ENCODE data around the gene GRHL1. TPM values are rescaled to one million over a fixed set of nuclear protein-coding genes. Genes with fewer than 3 reads are reported as not detected.

Gene GRHL1
- total RNA-seq, 2 experiments from 2014 or later: 0.28 to 0.38 TPM

- CTCF ChIA-PET: interaction anchor here (1.5 to 4.7 kb wide), 2 partner anchors 11 to 54 kb away, joined by 6 to 22 read pairs; no protein-coding TSS in a partner anchor
- POLR2A ChIA-PET: no interaction called here
- no peaks in the 10 kb centered on the region for H3K27me3 ChIP-seq (ENCODE audit: control insufficient read depth in 1 of 2, insufficient read depth in 2 of 2, low read length in 2 of 2)
These were observed 86.6 kb downstream of the GRHL1 start for GRCh38 chr2:10038123-10038522.

DNA sequence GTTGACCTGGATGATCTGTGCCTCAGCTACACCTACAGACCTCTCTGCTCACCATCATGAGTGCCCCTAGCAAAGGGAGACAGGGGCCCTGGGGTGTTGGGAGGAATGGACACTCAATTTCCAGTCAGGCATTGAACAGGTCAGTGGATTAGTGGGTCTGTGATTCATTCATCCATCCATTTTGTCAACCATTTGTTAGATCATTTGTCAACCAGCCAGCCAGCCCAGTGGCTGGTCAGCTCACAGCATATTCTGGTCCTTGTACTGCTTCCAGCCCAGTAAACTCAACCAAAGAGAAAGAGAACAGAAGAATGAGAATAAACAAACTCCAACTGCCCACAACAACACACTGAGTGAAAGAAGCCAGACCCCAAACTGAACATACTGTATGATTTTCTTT is 87.2 kb downstream of the GRHL1 start:
- peaks cover 27% of the 10 kb centered on the region for H3K4me1 ChIP-seq (ENCODE audit: insufficient read depth, low read length)
- CTCF ChIA-PET: interaction anchor here (1.5 to 4.7 kb wide), 2 partner anchors 10 to 55 kb away, joined by 6 to 22 read pairs; no protein-coding TSS in a partner anchor
- Mint-ChIP-seq H3K4me1 (ENCODE audit: low read depth) (peaks cover 8% of the 10 kb centered on the region), H3K27me3 (no peaks in the 10 kb centered on the region), H3K9me3 (no peaks in the 10 kb centered on the region), H3K4me3 (no peak overlapping the region), H3K27ac (no peak overlapping the region), H3K36me3 (ENCODE audit: low read depth) (no peaks in the 10 kb centered on the region)
- no peaks in the 10 kb centered on the region for H3K36me3 ChIP-seq (ENCODE audit: insufficient read depth, low read length)
- POLR2A ChIA-PET: no interaction called here
- no peaks in the 10 kb centered on the region for H3K27me3 ChIP-seq (ENCODE audit: control insufficient read depth in 1 of 2, insufficient read depth in 2 of 2, low read length in 2 of 2)
- DNase-seq (no peak), ATAC-seq (ENCODE audit: poor library complexity) (no peak)
- H3K4me3 ChIP-seq (ENCODE audit: low read length): no peak overlapping the region
- TF ChIP-seq CTCF (IDR thresholded peaks at IDR 0.05): no peak
- no peak overlapping the region for H3K27ac ChIP-seq (ENCODE audit: low read depth in 1 of 2, low read length in 2 of 2)
- intact Hi-C loops (cut with DNase I, micrococcal nuclease): no loop called here
- H3K9me3 ChIP-seq (ENCODE audit: control insufficient read depth in 1 of 2, insufficient read depth in 1 of 2, low read length in 2 of 2): no peaks in the 10 kb centered on the region

More at GRCh38 chr2:10038123-10038522, 86.6 kb downstream of the GRHL1 start:
- ATAC-seq (ENCODE audit: poor library complexity) (no peak), DNase-seq (no peak)
- no peak overlapping the region for H3K4me3 ChIP-seq (ENCODE audit: low read length)
- Mint-ChIP-seq H3K27me3 (no peaks in the 10 kb centered on the region), H3K27ac (no peak overlapping the region), H3K9me3 (no peaks in the 10 kb centered on the region), H3K4me3 (no peak overlapping the region), H3K36me3 (ENCODE audit: low read depth) (no peaks in the 10 kb centered on the region), H3K4me1 (ENCODE audit: low read depth) (peaks cover 8% of the 10 kb centered on the region)
- no peak for TF ChIP-seq CTCF (IDR thresholded peaks at IDR 0.05)
- no peaks in the 10 kb centered on the region for H3K36me3 ChIP-seq (ENCODE audit: insufficient read depth, low read length)
- H3K9me3 ChIP-seq (ENCODE audit: control insufficient read depth in 1 of 2, insufficient read depth in 1 of 2, low read length in 2 of 2): no peaks in the 10 kb centered on the region
- intact Hi-C loops (cut with DNase I, micrococcal nuclease): no loop called here
- H3K27ac ChIP-seq (ENCODE audit: low read depth in 1 of 2, low read length in 2 of 2): no peak overlapping the region
- H3K4me1 ChIP-seq (ENCODE audit: insufficient read depth, low read length): peaks cover 31% of the 10 kb centered on the region

DNA sequence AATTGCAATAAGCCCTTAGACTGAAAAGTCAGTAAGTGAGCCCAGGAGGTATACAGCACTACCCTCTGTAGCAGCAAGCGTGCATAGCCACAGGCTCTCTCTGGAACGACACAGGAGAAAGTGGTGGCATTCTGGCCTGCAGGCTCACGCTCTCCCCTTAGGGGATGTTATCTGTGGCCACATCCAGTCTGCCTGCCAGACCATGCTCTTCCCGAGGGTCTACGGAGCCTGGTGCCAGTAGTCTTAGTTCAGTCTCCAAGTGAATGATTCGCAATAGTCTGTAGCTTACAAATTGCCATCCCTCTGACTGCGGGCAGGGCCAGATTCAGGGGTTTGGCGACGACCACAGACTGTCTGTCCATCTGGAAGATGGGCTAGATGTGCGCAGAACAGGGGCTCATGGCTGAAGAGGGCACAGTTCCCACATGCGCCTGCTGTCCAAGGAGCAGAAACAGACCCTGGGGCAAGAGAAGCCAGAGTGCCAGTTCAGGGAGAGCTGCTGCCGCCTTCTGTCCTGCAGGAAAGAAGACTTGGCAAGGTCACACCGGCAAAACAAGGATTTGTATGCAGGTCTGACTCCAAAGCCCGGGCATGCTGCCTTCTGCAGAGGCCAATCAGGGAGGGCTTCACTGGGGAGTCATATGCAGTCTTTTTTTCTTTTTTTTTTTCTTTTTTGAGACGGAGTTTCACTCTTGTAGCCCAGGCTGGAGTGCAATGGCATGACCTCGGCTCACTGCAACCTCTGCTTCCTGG is 88.3 kb downstream of the GRHL1 start:
- Histone ChIP-seq H3K27ac (ENCODE audit: low read depth in 1 of 2, low read length in 2 of 2) (no peak overlapping the region), H3K9me3 (ENCODE audit: control insufficient read depth in 1 of 2, insufficient read depth in 1 of 2, low read length in 2 of 2) (no peaks in the 10 kb centered on the region), H3K4me1 (ENCODE audit: insufficient read depth, low read length) (peaks cover 33% of the 10 kb centered on the region), H3K27me3 (ENCODE audit: control insufficient read depth in 1 of 2, insufficient read depth in 2 of 2, low read length in 2 of 2) (no peaks in the 10 kb centered on the region), H3K36me3 (ENCODE audit: insufficient read depth, low read length) (no peaks in the 10 kb centered on the region), H3K4me3 (ENCODE audit: low read length) (no peak overlapping the region)
- ChIA-PET POLR2A (no interaction called here), CTCF (interaction anchor here (1.5 kb wide), 1 partner anchor 56 kb away, joined by 6 read pairs; no protein-coding TSS in a partner anchor)
- ATAC-seq (ENCODE audit: poor library complexity) (no peak), DNase-seq (no peak)
- no peak for TF ChIP-seq CTCF (IDR thresholded peaks at IDR 0.05)
- intact Hi-C loops (cut with DNase I, micrococcal nuclease): loop anchor here in 1 of 2 experiments (10.0 kb wide), 5 partner anchors 405 to 1035 kb away; partner anchors contain the start of genes ADAM17, CPSF3, IAH1 and ITGB1BP1
- Mint-ChIP-seq H3K4me3 (no peak overlapping the region), H3K27me3 (no peaks in the 10 kb centered on the region), H3K4me1 (ENCODE audit: low read depth) (peaks cover 15% of the 10 kb centered on the region), H3K36me3 (ENCODE audit: low read depth) (peaks cover 7% of the 10 kb centered on the region), H3K27ac (no peak overlapping the region), H3K9me3 (no peaks in the 10 kb centered on the region)
